GM19467 (cell line): ENCODE data around the gene TESK2.
A peak's percentile ranks its signal among the peaks of the same experiment; 100 is the strongest.
"Not testable (repeated sequence)": the region's sequence is repeated elsewhere in the genome, so short reads cannot be mapped to it uniquely, and the experiment has no call there.

ENCODE experiments used
- ATAC-seq: cut with Tn5 transposase; IDR thresholded peaks from one replicate; pipeline ENCODE4 v1.9.1; 2021; ENCODE audit warnings: mild to moderate bottlenecking, moderate library complexity; ENCODE audit not compliant: unreplicated experiment

TESK2 gene

GRCh38 chr1:45414746-45415145 is 76.2 kb downstream of the TESK2 start:
- no peak for ATAC-seq

GRCh38 chr1:45412899-45413298 is 78.1 kb downstream of the TESK2 start:
- no peak for ATAC-seq

DNA sequence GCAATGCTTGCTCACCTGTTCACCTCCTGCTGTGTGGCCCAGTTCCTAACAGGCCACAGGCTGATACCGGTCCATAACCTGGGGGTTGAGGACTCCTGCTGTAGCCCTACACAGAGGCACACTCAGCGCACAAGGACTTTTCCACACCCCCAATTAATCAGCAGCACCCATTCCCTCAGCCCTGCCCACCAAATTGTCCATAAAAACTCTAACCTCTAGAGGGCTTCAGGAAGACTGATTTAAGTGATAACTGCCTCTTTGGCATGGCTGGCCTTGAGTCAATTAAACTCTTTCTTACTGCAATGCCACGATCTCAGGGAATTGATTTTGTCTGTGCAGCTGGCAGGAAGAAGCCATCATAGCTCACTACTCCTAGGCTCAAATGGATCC is 79.5 kb downstream of the TESK2 start:
- no peak for ATAC-seq

DNA sequence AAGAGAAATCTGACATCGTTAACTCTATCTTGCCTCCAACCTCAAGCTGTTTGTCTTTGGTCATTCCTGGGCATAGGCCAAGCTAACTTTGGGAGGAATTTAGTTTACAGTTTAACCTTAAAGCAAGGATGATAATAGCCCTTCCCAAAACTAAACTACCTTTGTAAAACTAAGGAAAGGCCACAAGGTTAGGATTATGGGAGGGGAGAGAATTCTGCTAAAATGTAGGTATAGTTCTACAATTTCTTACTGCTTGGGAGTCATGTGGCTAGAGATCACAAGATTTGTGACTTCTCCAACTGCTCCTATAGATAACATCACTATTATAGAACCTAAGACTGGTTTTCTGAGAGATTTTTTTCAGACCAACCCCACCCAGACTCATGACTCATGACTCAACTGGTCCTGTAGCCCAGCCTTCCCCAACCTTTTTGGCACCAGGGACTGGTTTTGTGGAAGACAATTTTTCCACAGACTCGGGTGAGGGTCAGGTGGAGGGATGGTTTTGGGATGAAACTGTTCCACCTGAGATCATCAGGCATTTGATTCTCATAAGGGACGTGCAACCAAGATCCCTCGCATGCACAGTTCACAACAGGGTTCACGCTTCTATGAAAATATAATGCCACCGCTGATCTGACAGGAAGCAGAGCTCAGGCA is 80.0 kb downstream of the TESK2 start:
- ATAC-seq: no peak

DNA sequence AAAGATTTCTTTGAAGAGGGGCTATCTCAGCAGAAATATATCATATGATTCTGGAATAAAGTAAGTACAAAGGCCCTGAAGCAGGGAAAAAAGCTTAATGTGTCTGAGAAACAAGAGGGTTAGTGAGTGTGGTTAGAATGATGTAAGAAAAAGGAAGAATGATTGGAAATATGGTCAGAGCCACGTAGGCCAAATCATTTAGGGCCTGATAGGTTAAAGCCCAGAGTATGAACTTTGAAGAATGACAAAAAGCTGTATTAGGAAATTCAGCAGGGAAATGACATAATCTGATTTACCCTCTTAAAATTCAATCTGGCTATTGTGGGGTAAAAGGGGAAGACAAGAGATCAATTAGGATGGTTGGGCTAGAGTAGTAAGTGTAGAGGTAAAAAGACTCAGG is 81.7 kb downstream of the TESK2 start:
- ATAC-seq: no peak

DNA sequence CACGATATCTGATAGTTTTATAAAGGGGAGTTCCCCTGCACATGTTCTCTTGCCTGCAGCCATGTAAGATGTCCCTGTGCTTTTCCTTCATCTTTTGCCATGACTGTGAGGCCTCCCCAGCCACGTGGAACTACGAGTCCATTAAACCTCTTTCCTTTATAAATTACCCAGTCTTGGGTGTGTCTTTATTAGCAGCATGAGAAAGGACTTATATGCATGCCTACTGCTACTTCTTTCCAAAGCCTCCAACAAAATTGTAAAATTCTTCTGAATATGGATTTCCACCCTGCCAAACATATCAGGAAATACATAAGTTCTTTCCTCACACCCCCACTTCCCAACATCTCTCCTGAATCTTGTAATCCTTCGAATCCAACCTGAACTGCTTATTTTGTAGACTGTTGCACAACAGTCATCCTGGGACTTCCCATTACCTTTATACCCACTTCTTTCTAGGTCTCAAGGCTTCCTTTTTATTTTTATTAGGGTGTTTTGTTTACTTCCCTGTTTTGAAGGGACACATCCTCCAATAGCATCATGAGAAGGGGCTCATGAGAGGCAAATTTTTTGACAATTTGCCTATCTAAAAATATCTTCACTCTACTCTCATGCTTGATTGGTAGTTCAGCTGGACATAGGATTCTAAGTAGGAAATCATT is 83.2 kb downstream of the TESK2 start:
- ATAC-seq: no peak

GRCh38 chr1:45405636-45406035 is 85.3 kb downstream of the TESK2 start:
- no peak for ATAC-seq

GRCh38 chr1:45403718-45404117 is 87.2 kb downstream of the TESK2 start:
- ATAC-seq: no peak

GRCh38 chr1:45403298-45403697 is 87.7 kb downstream of the TESK2 start:
- no peak for ATAC-seq

- ATAC-seq: no peak
These were observed 89.4 kb downstream of the TESK2 start for GRCh38 chr1:45401524-45401923.

- ATAC-seq: no peak
These were observed 90.9 kb downstream of the TESK2 start for GRCh38 chr1:45400049-45400448.

GRCh38 chr1:45397285-45397684 is 93.7 kb downstream of the TESK2 start:
- ATAC-seq: no peak

- ATAC-seq: no peak
These were observed 95.4 kb downstream of the TESK2 start for GRCh38 chr1:45395582-45395981.

DNA sequence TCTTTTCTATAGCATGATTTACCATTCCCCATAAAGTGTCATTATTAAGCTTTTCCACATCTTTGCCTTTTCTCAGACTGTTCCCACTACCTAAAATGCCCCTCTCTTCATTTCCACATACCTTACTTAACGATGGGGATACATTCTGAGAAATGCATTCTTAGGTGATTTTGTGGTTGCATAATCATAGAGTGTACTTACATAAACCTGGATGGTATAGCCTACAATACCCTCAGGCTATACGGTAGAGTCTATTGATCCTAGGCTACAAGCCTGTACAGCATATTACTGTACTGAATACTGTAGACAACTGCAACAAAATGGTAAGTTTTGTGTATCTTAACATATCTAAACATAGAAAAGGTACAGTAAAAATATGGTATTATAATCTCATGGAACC is 95.9 kb downstream of the TESK2 start:
- no peak for ATAC-seq

- peak; percentile 46 for ATAC-seq
These were observed 96.6 kb downstream of the TESK2 start for GRCh38 chr1:45394342-45394741.

GRCh38 chr1:45393718-45394302 is 97.2 kb downstream of the TESK2 start:
- ATAC-seq: peak; percentile 73

DNA sequence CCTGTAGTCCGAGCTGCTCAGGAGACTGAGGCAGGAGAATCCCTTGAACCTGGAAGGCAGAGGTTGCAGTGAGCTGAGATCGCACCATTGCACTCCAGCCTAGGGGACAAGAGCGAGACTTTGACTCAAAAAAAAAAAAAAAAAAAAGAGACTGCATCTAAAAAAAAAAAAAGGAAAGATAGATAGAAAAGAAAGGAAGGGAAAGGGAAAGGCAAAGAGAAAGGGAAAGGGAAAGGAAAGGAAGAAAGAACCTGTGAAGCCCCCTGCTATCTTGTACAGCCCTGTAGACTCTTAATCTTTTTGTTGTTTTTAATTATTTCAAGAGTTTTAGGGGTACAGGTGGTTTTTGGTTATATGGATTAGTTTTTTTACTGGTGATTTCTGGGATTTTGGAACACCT is 104.7 kb downstream of the TESK2 start:
- no peak for ATAC-seq

GRCh38 chr1:45385302-45385701 is 105.7 kb downstream of the TESK2 start:
- ATAC-seq: no peak

GRCh38 chr1:45384213-45384612 is 106.8 kb downstream of the TESK2 start:
- ATAC-seq: not testable (repeated sequence)

DNA sequence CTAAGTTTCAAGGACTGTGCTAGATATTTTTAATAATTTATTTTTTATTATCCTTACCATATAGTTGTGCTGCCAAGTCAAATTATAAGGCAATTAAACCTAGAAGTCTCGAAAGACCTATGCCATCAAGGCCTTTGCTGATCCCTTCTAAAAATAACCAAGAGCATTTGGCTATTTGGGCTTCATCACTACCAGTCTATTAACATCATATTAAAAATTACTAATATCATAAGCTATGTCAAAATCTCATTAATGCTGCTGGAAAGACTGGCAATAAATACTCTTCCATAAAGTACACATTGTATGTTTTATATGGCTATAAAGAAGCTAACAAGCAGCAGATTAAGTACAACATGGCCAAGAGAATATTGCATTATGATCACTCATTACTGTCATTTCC is 107.8 kb downstream of the TESK2 start:
- no peak for ATAC-seq

GRCh38 chr1:45381243-45381642 is 109.7 kb downstream of the TESK2 start:
- no peak for ATAC-seq

GRCh38 chr1:45380730-45381129 is 110.2 kb downstream of the TESK2 start:
- no peak for ATAC-seq
